Activated CD8-positive, alpha-beta memory T cell treated with anti-CD3 and anti-CD28 coated beads, Interleukin-2, amount 50 U/mL, for 4 hours (primary cell): Measurements from ENCODE around the gene MRM1.
"Not testable (repeated sequence)": the region's sequence is repeated elsewhere in the genome, so short reads cannot be mapped to it uniquely, and the experiment has no call there.

ENCODE experiments used
- DNase-seq: peaks from one replicate; pipeline ENCODE4 v3.0.0-alpha.2; 2020

The MRM1 gene

DNA sequence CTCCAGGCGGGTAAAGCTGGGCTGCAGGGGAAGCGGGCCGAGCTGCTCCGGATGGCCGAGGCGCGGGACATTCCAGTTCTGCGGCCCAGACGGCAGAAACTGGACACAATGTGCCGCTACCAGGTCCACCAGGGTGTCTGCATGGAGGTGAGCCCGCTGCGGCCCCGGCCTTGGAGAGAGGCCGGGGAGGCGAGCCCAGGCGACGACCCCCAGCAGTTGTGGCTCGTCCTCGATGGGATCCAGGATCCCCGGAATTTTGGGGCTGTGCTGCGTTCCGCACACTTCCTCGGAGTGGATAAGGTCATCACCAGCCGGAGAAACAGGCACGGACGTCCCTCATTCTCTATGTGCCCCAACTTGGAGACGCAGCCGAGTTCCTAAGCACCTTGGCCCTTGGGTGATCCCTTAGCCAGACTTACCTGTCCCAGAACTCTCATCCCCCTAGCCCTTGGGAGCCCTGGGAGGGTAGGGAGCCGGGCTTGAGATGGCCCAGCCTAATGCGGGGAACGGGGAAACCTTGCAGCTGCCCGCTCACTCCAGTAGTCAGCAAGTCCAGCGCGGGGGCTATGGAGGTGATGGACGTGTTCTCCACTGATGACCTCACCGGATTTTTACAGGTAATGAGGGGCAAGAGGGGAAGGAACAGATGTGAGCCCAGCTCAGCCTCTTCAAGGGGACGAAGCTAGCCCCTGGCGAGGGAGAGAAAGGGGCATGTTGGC, 806 bp downstream of the MRM1 start:
- DNase-seq: no peak

DNA sequence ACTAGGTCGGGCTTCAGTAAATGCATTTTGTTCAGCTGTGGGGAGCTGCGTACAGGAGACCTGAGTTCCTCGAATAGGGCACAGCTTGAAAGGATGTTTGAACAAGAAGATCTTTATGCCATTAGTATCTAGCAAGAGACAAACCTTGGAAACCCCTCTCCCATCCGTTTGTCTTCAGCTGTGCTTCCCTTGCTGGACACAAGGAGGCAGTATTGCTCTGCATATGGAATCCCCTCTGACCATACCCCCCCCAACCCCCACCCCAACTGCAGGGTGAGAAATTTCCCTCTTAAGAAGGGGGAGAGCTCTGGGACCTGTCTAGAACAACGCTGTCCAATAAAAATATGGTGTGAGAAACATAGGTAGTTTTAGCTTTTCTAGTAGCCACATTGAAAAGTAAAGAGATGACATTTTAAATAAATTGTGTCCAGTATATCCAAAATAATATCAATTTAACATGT, 1.6 kb downstream of the MRM1 start:
- DNase-seq: peak; percentile 70

DNA sequence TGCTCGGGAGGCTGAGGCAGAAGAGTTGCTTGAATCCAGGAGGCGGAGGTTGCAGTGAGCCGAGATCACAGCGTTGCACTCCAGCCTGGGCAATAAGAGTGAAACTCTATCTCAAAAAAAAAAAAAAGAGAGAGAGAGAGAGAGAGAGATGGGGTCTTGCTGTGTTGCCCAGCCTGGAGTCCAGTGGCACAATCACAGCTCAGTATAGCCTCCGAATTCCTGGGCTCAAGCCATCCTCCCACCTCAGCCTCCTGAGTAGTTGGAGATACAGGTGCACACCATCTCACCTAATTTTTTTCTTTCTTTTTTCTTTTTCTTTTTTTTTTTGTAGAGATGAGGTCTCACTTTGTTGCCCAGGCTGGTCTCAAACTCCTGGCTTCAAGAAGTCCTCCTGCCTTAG, 3.6 kb downstream of the MRM1 start:
- not testable (repeated sequence) for DNase-seq

DNA sequence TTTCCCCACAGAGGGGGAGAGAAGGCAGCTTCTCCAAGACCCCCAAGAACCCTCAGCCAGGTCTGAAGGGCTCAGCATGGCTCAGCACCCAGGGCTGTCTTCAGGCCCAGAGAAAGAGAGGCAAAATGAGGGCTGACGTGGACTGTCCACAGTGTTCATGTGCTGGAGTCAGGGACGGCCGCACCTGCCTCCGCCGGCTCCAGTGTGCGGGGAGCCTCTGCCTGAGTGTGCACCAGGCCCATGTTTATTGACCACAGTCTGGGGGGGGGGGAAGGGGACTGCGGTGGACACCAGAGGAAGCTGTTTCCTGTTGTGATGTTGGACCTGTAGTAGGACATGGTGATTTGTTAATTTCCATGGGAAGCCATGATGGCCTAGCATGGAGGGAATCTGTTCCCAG, 6.9 kb downstream of the MRM1 start:
- DNase-seq: no peak

DNA sequence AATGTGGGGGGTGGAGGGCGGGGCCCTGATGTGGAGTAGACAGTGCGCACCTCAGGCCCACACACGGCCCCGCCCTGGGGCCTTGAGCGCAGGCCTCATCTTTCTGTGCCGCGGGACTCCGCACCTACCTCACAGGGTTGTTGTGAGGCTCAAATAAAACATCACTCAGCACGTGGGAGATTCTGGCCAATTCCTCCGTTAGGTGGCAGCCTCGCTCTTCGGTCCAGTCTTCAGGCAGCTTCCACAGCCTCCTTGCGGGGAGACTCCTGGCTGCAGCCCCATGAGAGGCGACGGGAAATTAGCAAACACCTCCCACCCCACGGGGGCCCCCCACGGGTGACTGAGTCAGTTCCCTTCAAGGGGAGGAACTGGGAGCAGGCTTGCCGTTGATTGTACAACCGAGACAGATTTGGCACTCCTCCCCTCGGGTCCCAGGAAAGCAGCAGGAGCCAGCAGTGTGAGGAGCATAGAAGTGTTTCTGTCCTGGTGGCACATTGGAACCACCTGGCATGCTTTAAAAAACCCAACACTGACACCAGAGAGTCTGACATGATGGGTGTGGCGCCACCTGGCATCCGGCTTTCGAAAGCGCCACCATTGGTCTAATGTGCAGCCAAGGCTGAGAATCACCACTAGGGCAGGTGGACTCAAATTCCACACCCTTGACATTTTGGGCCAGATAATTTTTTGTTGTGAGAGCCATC, 7.6 kb downstream of the MRM1 start:
- DNase-seq: no peak

DNA sequence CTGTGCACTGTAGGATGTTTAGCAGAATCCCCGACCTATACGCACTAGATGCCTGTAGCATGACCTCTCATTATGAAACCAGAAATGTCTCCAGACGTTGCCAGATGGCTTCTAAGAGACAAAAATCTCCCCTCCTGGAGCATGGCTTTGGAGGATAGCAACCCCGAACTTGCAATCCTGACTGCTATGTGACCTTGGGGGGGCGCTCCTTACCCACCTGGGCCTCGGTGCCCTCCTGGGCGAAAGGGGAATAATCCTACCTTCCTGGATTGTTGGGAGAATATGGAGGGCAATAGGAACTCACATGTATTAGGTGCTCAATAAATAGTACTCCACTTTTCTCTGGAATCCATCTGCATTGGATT, 8.1 kb downstream of the MRM1 start:
- no peak for DNase-seq

DNA sequence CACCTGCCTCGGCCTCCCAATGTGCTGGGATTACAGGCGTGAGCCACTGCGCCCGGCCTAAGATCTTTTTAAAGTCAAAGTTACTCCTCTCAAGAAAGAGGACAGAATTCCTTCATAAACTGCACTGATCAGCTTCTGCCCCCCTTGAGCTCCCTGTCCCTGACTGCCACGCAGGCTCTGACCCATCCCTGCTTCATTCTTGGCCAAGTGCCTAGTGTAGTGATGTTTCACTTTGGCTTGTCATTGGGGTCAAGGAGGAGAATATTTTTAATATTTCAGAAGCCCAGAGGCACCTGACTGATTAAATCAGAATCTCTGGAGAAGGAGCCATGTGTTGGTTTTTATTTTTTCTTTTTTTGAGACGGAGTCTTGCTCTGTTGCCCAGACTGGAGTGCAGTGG, 9.1 kb downstream of the MRM1 start:
- no peak for DNase-seq

DNA sequence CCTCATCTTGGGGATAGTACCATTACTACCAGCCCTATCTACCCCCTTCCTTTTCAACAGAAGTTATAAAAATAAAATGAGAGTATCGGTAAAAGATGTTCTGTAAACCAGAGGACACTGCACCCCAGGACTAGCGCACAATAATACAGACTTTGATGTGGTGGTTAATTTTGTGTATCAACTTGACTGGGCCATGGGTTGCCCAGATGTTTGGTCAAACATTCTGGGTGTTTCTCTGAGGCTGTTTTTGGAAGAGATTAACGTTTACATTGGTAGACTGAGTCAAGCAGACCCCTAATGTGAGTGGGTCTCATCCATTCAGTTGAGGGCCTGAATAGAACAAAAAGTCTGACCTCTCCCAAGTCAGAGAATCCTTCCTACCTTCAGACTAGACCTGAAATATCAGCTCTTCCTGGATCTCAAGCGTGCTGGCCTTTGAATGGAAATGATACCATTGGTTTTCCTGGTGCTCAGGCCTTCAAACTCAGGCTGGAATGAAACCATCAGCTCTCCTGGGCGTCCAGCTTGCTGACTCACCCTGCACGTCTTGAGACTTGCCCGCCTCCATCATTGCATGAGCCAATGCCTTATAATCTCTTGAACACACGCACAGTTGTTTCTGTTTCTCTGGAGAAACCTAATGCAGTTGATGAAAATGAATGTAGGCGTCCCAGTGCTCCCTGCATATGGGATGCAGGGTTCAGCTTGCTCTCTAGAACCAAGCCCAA, 10.1 kb downstream of the MRM1 start:
- no peak for DNase-seq

DNA sequence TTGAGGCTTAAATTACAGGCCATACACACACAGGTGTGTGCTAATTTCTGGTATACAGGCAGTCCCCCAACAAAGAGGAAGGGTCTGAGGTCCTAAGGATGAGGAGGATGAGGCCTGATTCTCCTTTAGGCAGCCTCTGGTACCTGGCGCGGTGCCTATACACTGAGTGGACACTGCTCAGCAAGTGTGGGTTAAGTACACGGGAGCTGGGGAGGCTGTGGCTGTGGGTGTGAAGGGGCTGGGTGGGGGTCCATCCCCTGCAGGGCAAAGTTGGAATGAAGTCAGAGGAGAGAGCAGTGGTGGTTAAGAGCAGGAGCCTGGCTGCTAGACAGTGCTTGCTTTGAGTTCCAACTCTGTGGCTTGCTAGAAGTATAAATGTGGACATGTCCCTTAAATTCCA, 10.9 kb downstream of the MRM1 start:
- no peak for DNase-seq

DNA sequence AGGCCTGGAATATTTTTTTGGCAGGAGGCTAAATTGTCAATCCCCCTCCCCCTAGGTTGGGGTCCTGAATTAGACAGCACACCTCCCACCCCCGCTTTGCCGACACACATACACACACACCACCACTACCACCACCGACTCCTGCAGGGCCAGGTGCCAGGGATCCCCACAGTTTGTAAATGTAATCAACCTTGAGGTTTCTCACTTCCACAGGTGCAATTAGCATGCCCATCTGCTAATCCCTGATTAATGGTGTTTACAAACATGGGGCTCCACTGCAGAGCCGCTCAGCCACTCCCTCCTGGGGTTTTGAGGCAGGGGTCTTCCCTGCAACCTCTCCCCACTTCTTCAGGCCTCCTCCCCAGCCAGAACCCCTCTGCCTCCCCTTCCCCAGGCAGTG, 11.8 kb downstream of the MRM1 start:
- DNase-seq: no peak

DNA sequence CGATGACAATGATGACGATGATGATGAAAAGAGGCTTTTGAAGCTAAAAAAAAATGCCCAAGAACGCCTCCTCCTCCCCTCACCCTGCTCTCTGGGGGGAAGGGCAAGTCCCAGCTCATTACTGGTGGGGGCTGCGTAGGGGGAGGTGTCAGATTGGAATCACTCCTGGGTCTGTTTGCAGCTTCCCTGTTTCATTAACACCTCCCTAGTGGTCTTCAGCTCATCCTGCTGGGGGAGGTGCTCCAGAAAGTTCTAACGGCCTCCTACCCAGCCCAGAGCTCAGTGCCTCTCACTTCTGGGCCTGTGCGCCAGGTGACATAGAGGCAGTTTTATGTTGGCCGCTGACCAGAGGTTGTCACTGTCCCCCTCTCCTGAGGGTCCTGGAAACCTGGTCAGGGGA, 12.7 kb downstream of the MRM1 start:
- no peak for DNase-seq

DNA sequence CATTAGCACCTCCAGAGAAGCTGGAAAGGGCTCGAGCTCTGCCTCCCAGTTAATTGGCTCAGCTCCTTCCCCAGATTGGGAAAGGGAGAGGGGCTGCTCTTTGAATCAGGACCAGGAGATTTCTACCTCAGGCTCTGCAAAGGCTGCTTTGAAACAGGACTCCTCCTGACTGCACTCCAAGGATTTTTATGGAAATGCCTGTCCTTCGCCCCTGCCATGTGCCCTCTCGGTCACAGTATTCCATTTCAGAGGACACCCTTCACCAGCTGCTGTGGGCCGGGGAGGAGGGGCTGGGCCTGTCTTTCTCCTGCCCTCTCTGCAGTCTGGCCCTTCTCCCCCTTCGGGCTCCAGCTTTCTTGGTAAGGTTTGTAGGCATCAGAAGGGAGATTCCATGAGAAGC, 13.6 kb downstream of the MRM1 start:
- no peak for DNase-seq

DNA sequence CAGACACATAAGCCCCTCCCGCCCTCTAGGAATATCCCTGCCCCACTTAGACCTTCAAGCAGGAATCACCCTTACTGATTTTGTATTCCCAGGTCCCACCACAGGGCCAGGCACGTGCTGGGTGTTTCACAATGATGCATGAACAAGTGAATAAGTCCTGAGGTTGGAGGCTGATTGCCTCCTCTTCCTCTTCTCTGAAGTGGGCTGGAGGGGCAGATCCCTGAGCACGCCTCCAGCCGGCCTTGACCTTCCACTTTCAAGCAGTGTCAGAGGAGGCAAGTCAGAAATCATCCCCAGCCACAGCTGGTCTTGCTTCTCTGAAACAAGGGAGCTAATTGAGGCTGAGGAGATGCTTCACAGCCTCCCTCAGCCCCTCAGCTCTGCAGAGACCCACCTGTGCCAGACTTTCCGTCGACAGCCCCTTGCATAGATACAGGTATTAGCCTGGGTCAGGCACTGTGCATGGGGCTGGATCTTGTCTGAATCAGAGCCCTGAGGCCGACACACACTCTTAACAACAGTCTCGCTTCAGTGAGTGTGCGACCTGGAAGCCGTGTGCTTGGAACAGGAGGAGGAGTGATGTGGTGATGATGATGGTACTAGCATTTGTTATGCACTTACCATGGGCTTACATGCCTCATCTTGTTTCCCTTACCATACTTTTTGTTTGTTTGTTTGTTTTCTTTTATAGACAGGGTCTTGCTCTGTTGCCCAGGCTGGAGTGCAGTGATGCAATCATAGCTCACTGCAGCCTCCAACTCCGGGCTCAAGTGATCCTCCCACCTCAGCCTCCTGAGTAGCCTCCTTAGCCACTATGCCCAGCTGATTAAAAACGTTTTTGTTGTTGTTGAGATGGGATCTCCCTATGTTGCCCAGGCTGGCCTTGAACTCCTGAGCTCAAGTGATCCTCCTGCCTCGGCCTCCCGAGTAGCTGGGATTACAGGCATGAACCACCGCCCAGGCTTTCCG, 15.0 kb downstream of the MRM1 start:
- DNase-seq: no peak

DNA sequence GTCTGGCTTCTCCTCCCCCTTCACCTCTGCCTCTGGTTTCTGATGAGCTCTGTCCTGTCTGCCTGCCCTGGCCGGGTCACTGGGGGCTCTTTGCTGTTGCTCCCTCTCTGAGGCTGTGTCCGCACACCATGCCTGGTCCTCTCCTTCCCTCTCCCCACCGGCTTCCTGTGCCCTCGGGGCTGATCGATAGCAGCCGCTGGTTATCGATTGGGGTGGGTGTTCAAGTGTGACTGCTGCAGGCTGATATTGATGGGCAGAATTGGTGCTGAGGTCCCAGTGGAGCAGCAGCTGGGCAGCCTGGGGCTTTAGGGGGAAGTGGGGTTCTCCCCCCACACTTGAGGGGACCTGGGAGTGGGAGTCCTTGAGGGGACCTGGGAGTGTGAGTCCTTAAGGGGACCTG, 16.4 kb downstream of the MRM1 start:
- DNase-seq: no peak

DNA sequence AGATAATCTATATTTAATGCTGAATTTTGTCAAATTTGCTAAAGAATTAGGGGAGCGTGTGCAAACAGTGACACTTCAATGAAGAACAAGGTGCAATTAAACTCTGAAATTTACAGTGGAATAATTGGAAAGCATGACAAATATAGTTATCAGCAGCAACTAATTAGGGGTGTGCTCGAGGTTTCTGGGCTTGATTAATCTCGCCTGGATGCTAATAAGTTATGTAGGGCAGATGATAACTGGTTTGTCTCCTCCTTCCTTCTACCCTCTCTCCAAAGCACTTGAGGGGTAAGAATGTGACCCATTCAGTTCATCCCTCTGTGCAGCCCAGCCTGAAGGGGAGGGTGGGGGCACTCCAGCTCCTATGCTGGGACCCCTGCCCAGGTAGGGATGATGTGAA, 21.9 kb downstream of the MRM1 start:
- DNase-seq: no peak

DNA sequence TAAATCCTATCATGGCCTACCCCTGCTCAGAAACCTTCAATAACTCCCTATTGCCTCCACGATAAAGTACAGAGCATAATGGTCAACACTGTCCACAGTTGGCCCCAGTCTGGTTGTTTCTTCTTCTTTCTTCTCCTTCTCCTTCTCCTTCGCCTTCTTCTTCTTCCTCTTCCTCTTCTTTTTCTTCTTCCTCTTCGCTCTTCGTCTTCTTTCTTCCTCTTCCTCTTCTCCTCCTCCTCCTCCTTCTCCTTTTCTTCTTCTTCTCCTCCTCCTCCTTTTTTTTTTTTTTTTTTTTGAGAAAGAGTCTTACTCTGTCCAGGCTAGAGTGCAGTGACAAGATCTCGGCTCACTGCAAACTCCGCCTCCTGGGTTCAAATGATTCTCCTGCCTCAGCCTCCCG, 23.8 kb downstream of the MRM1 start:
- DNase-seq: no peak

DNA sequence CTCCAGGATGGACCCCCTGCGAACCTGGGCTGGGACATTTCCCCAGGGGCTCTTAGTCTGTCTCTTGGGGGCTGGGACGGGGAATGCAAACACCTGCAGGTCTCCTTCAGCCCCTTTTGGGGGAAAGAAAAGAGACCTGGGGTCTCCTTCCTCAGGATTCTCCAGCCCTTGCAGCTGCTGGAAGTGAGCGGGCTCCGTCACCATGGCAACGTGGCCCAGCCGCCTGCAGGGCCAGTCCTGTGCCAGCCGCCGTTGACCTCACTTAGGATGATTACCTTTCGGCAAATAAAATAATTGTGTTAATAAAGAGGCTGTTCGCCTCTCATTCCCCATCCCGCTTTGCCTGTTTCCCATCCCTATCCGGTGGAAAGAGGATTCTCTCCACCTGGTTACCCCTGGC, 25.7 kb downstream of the MRM1 start:
- DNase-seq: no peak

DNA sequence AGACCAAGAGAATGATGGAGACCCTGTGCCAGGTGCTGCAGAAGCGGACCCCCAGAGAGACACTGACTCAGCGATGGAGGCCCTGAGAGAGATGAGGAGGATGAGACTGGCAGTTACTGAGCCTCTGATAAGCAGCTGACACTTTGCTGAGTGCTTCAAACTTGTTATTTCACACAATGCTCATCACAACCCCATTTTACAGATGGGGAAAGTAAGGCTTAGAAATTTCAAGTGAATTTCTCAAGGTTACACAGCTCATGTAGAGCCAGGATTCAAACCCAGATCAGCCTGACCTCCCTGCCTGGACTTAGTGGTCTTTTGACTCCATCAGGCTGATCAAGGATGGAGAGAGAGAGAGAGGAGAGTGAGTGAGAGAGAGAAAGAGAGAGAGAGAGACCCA, 27.2 kb downstream of the MRM1 start:
- DNase-seq: no peak

DNA sequence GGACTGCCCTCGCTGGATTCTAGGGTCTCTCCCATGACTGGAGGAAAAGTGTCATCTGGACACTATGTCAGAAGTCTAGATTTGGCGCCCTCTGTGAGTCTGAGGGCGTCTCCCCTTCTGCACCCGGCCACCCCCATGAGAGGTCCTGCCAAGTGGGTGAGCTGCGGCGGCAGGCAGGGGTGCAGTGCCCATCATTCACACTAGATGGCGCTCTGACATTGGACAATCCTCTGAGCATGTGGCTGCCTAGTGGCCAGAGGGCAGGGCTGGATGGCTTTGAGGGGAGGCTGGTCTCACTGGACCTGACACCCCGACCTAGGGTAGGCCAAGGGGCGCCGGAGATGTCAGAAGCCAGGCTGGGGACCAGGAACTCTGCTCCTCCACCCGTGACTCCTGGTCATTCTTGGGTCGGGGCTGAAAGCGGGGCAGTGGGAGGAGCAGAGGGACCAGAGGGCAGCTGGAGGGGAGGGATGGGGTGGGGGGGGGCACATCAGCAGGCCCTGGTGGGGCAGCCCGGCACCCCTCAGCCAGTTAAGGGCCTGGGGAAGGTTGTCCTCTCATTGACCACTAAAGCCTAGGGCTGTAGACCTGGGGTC, 28.0 kb downstream of the MRM1 start:
- DNase-seq: peak; percentile 83

DNA sequence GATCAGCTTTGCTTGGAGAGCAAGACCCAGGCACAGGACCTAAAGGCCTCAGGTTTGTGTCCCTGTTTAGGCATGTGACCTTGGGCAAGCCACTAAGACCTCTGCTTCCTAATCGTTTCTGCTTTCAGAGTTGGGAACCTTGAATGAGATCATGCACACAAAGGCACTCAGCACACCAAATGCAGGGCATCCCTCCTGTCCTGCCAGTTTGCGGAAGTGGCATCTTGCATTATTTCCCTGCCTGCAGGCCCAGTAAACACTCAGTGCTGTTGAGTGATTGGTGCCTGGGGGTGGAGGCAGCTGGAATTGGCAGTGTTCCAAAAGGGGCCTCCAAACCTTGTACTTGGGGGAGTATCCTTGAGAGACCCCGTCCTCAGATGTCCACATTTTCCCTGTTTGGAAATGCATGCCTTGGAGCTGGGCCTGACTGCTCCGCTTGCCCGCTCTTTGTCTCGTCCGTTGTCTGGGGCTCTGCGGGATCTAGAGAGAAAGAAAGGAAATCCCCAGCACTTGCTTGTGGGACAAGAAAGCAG, 28.7 kb downstream of the MRM1 start:
- DNase-seq: no peak

DNA sequence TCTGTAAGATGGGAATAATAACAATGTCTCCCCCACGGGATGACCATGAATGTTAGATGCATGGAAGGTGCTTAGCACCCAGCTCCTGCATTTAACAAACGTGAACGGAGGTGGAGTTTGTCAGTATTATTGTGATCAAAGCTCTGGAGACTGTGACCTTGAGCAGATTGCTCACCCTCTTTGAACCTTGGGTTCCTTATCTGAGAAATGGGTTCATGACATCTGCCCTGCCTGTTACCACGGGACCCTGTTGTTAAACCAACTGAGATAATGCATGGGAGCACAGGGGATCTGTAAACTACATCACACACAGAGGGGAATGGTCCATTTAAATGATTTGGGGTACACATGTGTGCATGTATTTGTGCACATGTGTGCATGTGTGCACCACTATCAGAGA, 29.6 kb downstream of the MRM1 start:
- DNase-seq: no peak
